MM.1S (cell line): ENCODE measurements around the gene TGFBR2.

ENCODE experiments used
- DNase-seq: peaks from one replicate; pipeline ENCODE4 v3.0.0-alpha.2; 2015
- H2AFZ ChIP-seq: fragments of 300-600 bp; sonication (generic); 2 replicates; pipeline ENCODE4 v1.6.0; 2016; ENCODE audit warnings: antibody characterized with exemption, low read length
- H3F3A ChIP-seq: fragments of 300-600 bp; sonication (generic); 2 replicates; pipeline ENCODE4 v1.6.1; 2016; ENCODE audit warnings: mild to moderate bottlenecking, antibody characterized with exemption, low read length, moderate library complexity, mixed read lengths; ENCODE audit not compliant: insufficient read depth
- H3K27ac ChIP-seq: fragments of 300-600 bp; sonication (generic); 2 replicates; pipeline ENCODE4 v1.5.1; 2016; ENCODE audit warnings: mild to moderate bottlenecking, low read length
- H3K27me3 ChIP-seq: fragments of 300-600 bp; sonication (generic); replicated peaks from 2 replicates; pipeline ENCODE4 v1.6.0; 2016; ENCODE audit warnings: low read length; ENCODE audit not compliant: insufficient read depth
- H3K36me3 ChIP-seq: fragments of 300-600 bp; sonication (generic); replicated peaks from 2 replicates; pipeline ENCODE4 v1.6.1; 2016; ENCODE audit warnings: mild to moderate bottlenecking, low read length, mixed read lengths; ENCODE audit not compliant: insufficient read depth
- H3K4me1 ChIP-seq: fragments of 300-600 bp; sonication (generic); 2 replicates; pipeline ENCODE4 v1.6.1; 2016; ENCODE audit warnings: low read length, mixed read lengths
- H3K4me2 ChIP-seq: fragments of 300-600 bp; sonication (generic); 2 replicates; pipeline ENCODE4 v1.6.0; 2016; ENCODE audit warnings: low read depth, low read length
- H3K4me3 ChIP-seq: fragments of 300-600 bp; sonication (generic); 2 replicates; pipeline ENCODE4 v1.5.1; 2016; ENCODE audit warnings: low read length, mixed read lengths
- H3K79me2 ChIP-seq: fragments of 300-600 bp; sonication (generic); 2 replicates; pipeline ENCODE4 v1.6.1; 2016; ENCODE audit warnings: mixed run types, low read length, mixed read lengths
- H3K9ac ChIP-seq: fragments of 300-600 bp; sonication (generic); 2 replicates; pipeline ENCODE4 v1.6.1; 2016; ENCODE audit warnings: low read length, mixed read lengths
- H3K9me2 ChIP-seq: fragments of 300-600 bp; sonication (generic); replicated peaks from 2 replicates; pipeline ENCODE4 v1.6.1; 2016; ENCODE audit warnings: mild to moderate bottlenecking, low read length, mixed read lengths; ENCODE audit not compliant: insufficient read depth
- H3K9me3 ChIP-seq: fragments of 300-600 bp; sonication (generic); replicated peaks from 2 replicates; pipeline ENCODE4 v1.6.1; 2016; ENCODE audit warnings: mild to moderate bottlenecking, low read length, mixed read lengths; ENCODE audit not compliant: insufficient read depth
- H4K20me1 ChIP-seq: fragments of 300-600 bp; sonication (generic); 2 replicates; pipeline ENCODE4 v1.6.1; 2016; ENCODE audit warnings: mild to moderate bottlenecking, low read length, moderate library complexity, mixed read lengths; ENCODE audit not compliant: insufficient read depth
- EZH2 ChIP-seq: fragments of 300-600 bp; sonication (generic); optimal IDR thresholded peaks from 2 replicates; pipeline ENCODE3; 2017; ENCODE audit warnings: low read depth, mild to moderate bottlenecking, antibody characterized with exemption, low read length, mixed read lengths
- EZH2phosphoT487 ChIP-seq: fragments of 300-600 bp; sonication (generic); IDR thresholded peaks from 2 replicates; pipeline ENCODE4 v1.6.1; 2018; ENCODE audit warnings: antibody characterized with exemption, low read length
- TF ChIP-seq, protein P1 (sequence below): fragments of 300-600 bp; sonication (generic); IDR thresholded peaks from 2 replicates; pipeline ENCODE4 v1.5.1; 2016; ENCODE audit warnings: antibody characterized with exemption, low read length, mixed read lengths

TGFBR2 gene

DNA sequence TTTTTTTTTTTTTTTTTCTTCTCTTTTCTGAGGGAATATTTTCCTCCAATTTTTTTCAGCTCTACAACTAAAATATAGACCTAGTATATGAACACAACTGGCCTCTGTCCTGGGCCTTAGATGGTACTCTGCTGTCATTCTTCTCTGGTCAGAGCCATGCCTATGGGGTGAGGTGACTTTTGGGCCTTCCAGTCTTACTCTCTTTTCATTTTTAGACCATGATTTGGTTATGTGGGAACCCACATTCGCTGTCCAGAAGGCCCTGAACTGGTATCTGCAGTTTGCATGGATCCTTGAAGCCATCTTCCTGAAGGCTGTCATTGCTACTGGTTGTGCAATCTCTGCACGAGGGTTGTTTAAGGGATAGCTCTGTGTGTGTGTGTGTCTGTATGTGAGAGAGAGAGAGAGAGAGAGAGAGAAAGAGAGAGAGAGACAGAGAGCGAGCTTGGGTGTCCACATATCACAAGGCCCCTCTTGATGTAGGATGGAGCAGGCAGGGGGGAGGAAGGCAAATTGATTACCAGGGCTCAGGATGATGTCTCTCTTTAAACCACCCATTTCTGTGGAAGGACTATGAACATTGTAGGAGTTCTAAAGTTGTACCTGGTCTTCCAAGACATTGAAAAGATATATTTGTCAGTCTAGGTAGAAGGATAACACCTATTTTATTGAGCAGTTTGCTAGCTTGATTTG lies 6.9 kb downstream of the TGFBR2 start:
- Histone ChIP-seq H3K9me3 (no peaks in the 10 kb centered on the region), H3K9me2 (no peaks in the 10 kb centered on the region), H3K4me1 (peaks cover 5% of the 10 kb centered on the region), H4K20me1 (no peaks in the 10 kb centered on the region), H3K79me2 (peaks cover 98% of the 10 kb centered on the region), H3F3A (no peaks in the 10 kb centered on the region), H3K27me3 (no peaks in the 10 kb centered on the region), H2AFZ (no peak overlapping the region), H3K4me3 (no peak overlapping the region), H3K4me2 (no peak overlapping the region), H3K9ac (no peak overlapping the region), H3K36me3 (no peaks in the 10 kb centered on the region), H3K27ac (no peak overlapping the region)
- TF ChIP-seq EZH2 (no peak), EZH2phosphoT487 (no peak)
- TF ChIP-seq, protein P1, sequence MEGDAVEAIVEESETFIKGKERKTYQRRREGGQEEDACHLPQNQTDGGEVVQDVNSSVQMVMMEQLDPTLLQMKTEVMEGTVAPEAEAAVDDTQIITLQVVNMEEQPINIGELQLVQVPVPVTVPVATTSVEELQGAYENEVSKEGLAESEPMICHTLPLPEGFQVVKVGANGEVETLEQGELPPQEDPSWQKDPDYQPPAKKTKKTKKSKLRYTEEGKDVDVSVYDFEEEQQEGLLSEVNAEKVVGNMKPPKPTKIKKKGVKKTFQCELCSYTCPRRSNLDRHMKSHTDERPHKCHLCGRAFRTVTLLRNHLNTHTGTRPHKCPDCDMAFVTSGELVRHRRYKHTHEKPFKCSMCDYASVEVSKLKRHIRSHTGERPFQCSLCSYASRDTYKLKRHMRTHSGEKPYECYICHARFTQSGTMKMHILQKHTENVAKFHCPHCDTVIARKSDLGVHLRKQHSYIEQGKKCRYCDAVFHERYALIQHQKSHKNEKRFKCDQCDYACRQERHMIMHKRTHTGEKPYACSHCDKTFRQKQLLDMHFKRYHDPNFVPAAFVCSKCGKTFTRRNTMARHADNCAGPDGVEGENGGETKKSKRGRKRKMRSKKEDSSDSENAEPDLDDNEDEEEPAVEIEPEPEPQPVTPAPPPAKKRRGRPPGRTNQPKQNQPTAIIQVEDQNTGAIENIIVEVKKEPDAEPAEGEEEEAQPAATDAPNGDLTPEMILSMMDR, result no peak
- DNase-seq, result no peak

DNA sequence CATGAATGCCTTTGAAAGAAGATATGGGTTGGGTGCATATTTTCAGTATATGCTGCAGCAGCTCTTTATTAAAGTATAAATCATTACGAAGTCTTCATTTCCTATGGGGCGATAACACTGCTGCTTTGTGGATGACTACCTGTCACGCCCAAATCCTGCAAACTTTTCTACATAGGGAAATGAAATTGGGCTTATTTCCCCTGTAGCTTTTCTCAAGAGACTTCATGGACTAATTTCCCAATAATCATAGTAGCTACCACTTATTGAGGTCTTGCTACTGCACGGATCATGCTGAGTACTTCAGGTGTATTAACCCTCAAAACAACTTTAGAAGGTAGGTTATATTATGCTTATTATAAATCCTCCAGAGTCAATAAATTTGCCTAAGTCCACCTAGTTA lies 8.0 kb downstream of the TGFBR2 start:
- Histone ChIP-seq H3K4me3 (no peak overlapping the region), H3K9me3 (no peaks in the 10 kb centered on the region), H3K4me2 (no peak overlapping the region), H3K27me3 (no peaks in the 10 kb centered on the region), H3K9ac (no peak overlapping the region), H3F3A (no peaks in the 10 kb centered on the region), H3K79me2 (peaks cover 98% of the 10 kb centered on the region), H2AFZ (no peak overlapping the region), H4K20me1 (no peaks in the 10 kb centered on the region), H3K27ac (no peak overlapping the region), H3K9me2 (no peaks in the 10 kb centered on the region), H3K36me3 (no peaks in the 10 kb centered on the region), H3K4me1 (no peaks in the 10 kb centered on the region)
- TF ChIP-seq EZH2phosphoT487 (no peak), EZH2 (no peak)
- TF ChIP-seq, protein P1, result no peak
- no peak for DNase-seq

DNA sequence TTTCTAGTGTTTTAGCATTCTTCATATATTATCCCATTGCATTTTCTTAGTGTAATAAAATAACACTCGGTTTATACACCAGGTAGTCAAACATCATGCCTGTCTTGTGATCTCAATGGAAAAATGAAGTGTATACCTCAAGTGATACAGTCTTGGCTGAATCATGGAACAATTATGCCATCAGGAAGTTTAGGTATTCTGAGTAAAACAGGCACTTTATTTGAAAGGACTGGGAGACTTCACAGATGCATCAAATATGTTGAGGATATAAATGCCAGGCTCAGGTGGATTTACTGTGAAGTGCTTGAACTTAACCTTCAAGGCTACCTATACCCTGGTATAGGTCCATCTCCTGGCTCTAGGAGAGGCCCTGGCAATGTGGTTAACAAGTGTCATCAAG lies 8.5 kb downstream of the TGFBR2 start:
- H3K9me2 ChIP-seq, result no peaks in the 10 kb centered on the region
- no peaks in the 10 kb centered on the region for H3F3A ChIP-seq
- H4K20me1 ChIP-seq, result no peaks in the 10 kb centered on the region
- H3K9me3 ChIP-seq, result no peaks in the 10 kb centered on the region
- no peaks in the 10 kb centered on the region for H3K4me1 ChIP-seq
- H3K9ac ChIP-seq, result no peak overlapping the region
- no peak overlapping the region for H2AFZ ChIP-seq
- TF ChIP-seq, protein P1, result no peak
- no peak for TF ChIP-seq EZH2
- no peak overlapping the region for H3K4me3 ChIP-seq
- H3K4me2 ChIP-seq, result no peak overlapping the region
- no peaks in the 10 kb centered on the region for H3K27me3 ChIP-seq
- no peak for DNase-seq
- H3K79me2 ChIP-seq, result peaks cover 97% of the 10 kb centered on the region
- no peaks in the 10 kb centered on the region for H3K36me3 ChIP-seq
- H3K27ac ChIP-seq, result no peak overlapping the region
